Hair follicular keratinocyte (primary cell): ENCODE data around the gene PPM1G. TPM values are rescaled to one million over a fixed set of nuclear protein-coding genes. Genes with fewer than 3 reads are reported as not detected.

ENCODE experiments used
- total RNA-seq: library from RNA; depleted of rRNA; stranded (reverse); fragments of >200 nt; gene quantifications from 2 replicates; pipeline ENCODE4 v1.2.3, GENCODE V29; 2015

Gene PPM1G, protein sequence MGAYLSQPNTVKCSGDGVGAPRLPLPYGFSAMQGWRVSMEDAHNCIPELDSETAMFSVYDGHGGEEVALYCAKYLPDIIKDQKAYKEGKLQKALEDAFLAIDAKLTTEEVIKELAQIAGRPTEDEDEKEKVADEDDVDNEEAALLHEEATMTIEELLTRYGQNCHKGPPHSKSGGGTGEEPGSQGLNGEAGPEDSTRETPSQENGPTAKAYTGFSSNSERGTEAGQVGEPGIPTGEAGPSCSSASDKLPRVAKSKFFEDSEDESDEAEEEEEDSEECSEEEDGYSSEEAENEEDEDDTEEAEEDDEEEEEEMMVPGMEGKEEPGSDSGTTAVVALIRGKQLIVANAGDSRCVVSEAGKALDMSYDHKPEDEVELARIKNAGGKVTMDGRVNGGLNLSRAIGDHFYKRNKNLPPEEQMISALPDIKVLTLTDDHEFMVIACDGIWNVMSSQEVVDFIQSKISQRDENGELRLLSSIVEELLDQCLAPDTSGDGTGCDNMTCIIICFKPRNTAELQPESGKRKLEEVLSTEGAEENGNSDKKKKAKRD
- total RNA-seq = 100 and 162 TPM in 2 replicates

DNA sequence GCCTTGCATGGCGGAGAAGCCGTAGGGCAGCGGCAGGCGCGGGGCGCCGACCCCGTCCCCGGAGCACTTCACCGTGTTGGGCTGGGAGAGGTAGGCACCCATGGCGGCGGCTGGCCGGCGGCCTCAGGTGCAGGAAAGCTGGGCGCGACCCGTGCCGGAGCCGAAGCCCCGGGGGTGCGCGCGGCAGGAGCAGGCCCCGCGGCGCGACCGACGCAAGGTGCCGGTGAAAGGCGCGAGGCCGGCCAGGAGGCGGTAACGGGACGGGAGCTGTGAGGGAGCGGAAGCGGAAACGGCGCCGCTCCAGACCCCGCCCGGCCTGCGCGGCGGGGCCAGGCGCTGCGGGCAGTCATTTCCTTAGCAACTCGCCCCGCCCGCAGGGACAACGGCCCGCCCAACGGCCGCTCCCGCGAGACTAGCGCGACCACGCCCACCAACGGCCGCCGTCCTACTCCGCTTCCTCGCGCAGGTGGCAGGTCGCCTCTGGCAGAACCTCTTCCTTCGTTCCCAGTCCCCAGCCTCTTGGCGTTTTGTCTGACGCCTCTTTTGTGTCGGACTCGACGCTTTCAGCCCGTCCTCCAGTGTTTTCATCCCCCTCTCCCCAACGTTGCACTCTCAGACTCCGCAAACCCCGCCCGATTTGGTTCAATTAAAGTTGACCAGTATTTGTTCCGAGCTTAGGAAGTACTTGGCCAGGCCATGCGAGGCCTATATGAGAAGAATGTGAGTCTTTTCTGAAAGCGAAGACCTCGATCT, at the start of gene PPM1G:
TSS of gene PPM1G (minus strand) at position 271 of the 753 bp plus-strand sequence. CDS start at position 102, 169 bp downstream.

DNA sequence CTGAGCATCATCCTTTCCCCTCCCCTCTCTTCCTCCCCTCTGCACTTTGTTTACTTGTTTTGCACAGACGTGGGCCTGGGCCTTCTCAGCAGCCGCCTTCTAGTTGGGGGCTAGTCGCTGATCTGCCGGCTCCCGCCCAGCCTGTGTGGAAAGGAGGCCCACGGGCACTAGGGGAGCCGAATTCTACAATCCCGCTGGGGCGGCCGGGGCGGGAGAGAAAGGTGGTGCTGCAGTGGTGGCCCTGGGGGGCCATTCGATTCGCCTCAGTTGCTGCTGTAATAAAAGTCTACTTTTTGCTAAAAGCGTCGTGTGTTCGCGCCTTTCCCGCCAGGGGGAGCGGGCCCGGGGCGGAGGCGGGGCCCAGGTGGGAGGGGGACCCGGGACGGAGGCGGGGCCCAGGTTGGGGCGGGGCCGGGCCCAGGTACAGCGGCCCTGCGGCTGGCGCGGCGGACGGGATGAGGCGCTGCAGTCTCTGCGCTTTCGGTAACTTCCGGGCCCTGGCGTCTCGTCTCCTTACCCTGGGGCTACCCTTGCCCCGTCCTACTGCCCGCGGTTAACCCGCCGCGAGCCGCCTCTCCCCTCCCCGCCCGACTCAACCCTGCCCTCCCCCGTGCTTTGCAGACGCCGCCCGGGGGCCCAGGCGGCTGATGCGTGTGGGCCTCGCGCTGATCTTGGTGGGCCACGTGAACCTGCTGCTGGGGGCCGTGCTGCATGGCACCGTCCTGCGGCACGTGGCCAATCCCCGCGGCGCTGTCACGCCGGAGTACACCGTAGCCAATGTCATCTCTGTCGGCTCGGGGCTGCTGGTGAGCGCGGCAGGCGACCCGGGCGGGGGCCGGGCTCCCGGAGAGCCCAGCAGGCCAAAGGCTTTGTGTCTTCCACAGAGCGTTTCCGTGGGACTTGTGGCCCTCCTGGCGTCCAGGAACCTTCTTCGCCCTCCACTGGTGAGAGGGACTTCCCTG, 32.8 kb upstream of the PPM1G start, which contains the start of gene KRTCAP3:
TSS of gene KRTCAP3 (plus strand) at position 424 of the 962 bp plus-strand sequence. CDS start at position 456, 32 bp downstream.

DNA sequence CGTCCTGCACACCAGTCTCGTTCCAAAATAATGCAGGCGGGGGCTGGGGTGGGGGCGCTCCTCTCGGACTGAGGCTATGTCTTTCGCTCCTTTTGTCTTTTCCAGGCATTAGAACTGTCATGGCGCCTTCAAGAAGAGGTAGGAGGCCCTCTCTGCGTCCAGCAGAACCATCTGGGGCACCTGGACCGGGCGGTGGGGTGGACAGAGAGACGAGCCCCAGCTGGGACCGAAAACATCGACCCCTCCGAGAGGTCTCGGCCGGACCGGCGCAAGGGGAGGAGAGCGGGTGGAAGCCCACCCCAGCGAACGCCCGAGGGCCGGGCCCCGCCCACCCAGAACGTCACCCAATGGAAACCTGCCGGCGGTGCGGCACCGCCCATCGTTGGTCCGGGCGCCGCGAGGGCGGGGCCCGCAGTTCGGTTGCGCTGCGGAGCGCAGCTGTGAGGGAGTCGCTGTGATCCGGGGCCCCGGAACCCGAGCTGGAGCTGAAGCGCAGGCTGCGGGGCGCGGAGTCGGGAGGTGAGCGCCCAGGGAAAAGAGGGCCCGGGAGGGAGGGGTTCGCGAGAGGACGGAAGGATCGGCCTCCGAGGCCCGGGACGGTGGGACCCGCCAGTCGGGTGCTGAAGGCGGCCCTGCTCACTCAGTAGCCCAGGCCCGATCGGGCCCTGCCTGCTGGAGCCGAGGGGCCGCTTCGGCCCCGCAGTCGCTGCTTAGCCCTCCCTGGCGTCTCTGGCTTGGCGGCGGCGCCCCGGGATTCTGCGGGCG, 19.0 kb upstream of the PPM1G start, which contains the start of gene NRBP1:
TSS of gene NRBP1 (plus strand) at position 419 of the 765 bp plus-strand sequence. CDS start 4,643 bp downstream, outside the sequence.

DNA sequence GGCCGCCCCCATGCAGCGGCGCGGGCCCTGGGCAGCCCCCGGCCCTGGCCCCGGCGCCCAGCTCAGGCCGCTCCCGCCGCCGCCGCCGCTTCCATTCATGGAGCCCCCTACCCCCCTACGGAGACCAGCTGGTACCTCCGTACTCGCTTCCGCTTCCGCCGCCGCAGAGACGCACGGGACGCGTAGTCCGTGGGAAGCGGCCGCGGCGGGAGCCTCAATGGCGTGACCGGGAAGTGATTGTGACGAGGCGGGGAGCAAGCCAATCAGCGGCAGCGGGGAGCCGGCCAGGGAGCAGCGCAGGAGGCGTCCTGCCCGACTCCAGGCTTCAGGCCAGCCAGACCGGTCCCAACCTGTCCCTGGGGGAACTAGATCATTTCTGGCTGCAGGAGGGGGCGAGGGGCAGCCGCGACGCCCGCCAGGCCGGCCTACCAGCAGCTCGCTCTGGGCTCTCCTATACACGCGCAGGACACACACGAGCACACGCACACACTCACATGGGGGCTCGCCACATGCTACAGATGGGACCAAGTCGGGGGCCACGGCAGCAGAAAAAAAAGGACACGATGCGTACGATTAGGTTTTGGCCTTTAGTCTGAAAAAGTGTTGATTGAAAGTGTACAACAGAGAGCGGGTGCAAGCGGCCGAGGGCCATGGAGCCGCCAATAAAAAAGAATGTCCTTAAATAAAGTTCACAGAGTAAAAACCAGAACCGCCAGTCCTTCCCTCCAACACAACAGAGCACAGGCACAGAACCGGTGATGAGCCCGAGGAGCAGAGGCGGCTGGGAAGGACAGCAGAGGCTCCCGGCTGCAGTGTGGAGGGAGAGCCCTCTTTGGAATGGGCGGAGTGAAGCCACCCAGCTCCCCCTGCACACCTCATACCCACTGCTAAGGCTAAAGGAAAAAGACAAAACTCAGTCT, 28.5 kb downstream of the PPM1G start, which contains the start of gene ZNF513:
TSS of gene ZNF513 (minus strand) at position 109 of the 920 bp plus-strand sequence. CDS start 208 bp downstream, outside the sequence.

DNA sequence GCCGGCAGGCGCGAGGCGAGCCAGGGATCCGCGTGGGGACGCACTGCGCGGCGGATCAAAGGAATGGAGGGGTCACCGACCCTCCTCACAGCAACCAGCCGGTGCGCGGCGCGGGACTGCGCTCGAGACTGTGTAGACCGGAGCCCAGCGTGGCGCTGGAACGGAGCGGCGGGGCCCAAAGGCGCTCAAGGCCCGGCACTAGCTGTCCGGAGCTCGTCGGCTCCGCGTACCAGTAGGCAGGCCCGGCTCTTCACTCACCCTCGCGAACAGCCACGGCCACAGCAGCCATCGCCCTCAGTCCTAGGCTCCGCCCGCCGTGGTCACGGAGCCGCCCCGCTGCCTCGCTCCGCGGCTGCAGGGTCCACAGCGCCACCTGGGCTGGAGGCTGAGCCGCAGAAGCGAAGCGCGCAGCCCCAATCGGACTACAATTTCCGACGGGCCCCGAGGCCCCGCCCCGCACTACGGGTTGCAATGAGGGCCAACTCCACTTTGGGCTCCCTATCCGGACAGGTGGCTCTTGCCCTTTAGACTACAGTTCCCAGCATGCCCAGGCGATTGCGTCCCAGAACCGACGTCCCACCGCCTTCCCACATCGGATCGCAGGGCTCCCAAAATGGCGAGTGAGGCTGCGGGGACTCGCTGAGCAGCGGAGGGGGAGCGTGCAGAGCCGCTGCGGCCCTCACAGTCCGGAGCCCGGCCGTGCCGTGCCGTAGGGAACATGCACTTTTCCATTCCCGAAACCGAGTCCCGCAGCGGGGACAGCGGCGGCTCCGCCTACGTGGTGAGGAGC, 39.2 kb downstream of the PPM1G start, which contains the start of the genes EIF2B4 and SNX17:
TSS of gene EIF2B4 (minus strand) at position 313 of the 790 bp plus-strand sequence. CDS start at position 289, 24 bp downstream.
TSS of gene SNX17 (plus strand) at position 591 of the 790 bp plus-strand sequence. CDS start at position 719, 128 bp downstream.

DNA sequence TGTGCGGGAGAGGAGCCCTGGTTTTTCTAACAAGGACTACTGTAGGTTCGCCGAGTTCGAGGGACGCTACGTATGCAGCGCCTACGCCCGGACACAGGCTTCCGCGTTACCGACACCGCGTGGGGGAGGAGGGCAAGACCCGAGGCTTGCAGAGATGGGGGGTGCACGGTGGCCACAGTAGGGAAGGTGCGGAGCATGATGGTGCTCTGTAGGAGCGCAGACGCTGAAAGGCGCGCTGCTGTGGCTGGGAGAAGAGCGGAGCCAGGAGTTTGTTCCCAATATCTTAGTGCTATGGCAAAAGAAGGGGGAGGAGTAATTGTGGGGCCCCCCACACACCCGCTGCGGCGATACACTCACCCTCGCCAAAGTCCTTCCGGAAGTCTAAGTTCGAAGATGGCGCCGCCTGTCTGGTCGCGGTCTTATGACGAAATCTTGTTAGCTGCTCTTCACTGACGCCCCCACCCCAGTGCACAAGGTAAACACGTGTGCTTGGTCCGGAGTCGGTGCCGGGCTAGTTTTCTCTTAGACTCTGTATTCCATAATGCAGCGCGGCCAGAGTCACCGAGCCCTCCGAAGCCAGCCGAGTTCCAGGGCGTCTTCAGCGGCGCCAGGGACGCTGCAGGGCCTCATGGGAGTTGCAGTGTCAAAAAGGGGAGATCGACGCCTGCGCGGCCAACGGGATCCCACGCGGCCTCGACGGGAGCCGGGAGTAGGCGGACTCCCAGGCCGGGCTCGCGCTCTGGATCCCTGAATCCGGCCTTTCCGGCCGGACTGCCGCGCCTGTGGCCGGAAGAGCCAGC, 52.8 kb downstream of the PPM1G start, which contains the start of gene GTF3C2:
TSS of gene GTF3C2 (minus strand) at position 383 of the 800 bp plus-strand sequence. CDS start 13,210 bp downstream, outside the sequence.

Other genes starting within 250 kb of the PPM1G start
- gene ATRAID, start 197.6 kb downstream of the PPM1G start, total RNA-seq = 159 and 171 TPM in 2 replicates
- 21.2 and 49.7 TPM in 2 replicates for gene SLC5A6, start 197.3 kb downstream of the PPM1G start, total RNA-seq
- 33.9 and 59.3 TPM in 2 replicates for gene CAD, start 192.2 kb downstream of the PPM1G start, total RNA-seq
- gene SLC30A3, start 146.5 kb downstream of the PPM1G start, total RNA-seq = not detected in 2 replicates
- not detected in 2 replicates for gene DNAJC5G, start 134.2 kb downstream of the PPM1G start, total RNA-seq
- not detected in 2 replicates for gene TRIM54, start 127.2 kb downstream of the PPM1G start, total RNA-seq
- 0.23 and 2.1 TPM in 2 replicates for gene UCN, start 101.1 kb downstream of the PPM1G start, total RNA-seq
- 96.3 and 110 TPM in 2 replicates for gene MPV17, start 86.5 kb downstream of the PPM1G start, total RNA-seq
- 34.4 and 42.2 TPM in 2 replicates for gene GTF3C2, start 52.8 kb downstream of the PPM1G start, total RNA-seq
- gene EIF2B4, start 39.3 kb downstream of the PPM1G start, total RNA-seq = 22.7 and 35.1 TPM in 2 replicates
- 98.4 and 103 TPM in 2 replicates for gene SNX17, start 39.0 kb downstream of the PPM1G start, total RNA-seq
- gene ZNF513, start 28.9 kb downstream of the PPM1G start, total RNA-seq = 9.4 and 15.5 TPM in 2 replicates
- gene NRBP1, start 19.0 kb upstream of the PPM1G start, total RNA-seq = 63.0 and 80.8 TPM in 2 replicates
- gene KRTCAP3, start 32.8 kb upstream of the PPM1G start, total RNA-seq = 29.4 and 52.9 TPM in 2 replicates
- gene IFT172, start 80.2 kb upstream of the PPM1G start, total RNA-seq = 6.1 and 6.4 TPM in 2 replicates
- 11.5 and 20.4 TPM in 2 replicates for gene FNDC4, start 85.6 kb upstream of the PPM1G start, total RNA-seq
- not detected in 2 replicates for gene GCKR, start 87.2 kb upstream of the PPM1G start, total RNA-seq
- gene ZNF512, start 173.5 kb upstream of the PPM1G start, total RNA-seq = 11.6 and 30.7 TPM in 2 replicates
- gene CCDC121, start 219.4 kb upstream of the PPM1G start, total RNA-seq = 0.84 and 1.0 TPM in 2 replicates
- gene GPN1, start 219.5 kb upstream of the PPM1G start, total RNA-seq = 56.7 and 56.8 TPM in 2 replicates